DOHH2 (cell line): Measurements from ENCODE around the gene FAM53A.

Experiments
- H3F3A ChIP-seq: fragments of 200-600 bp; sonication (generic), shearing (Covaris generic); 2 replicates; pipeline ENCODE4 v1.6.0; 2016; ENCODE audit warnings: antibody characterized with exemption, mild to moderate bottlenecking; ENCODE audit not compliant: control insufficient read depth, insufficient read depth
- H3K27ac ChIP-seq: fragments of 200-600 bp; sonication (generic); 2 replicates; pipeline ENCODE4 v1.5.1; 2014; ENCODE audit warnings: low read depth, mild to moderate bottlenecking, low read length, moderate library complexity
- H3K27me3 ChIP-seq: fragments of 200-600 bp; sonication (generic); 2 replicates; pipeline ENCODE4 v1.6.1; 2014; ENCODE audit warnings: mild to moderate bottlenecking, low read length, mixed read lengths; ENCODE audit not compliant: control insufficient read depth
- H3K36me3 ChIP-seq: fragments of 200-600 bp; sonication (generic); 2 replicates; pipeline ENCODE4 v1.6.1; 2014; ENCODE audit warnings: mild to moderate bottlenecking, low read length, moderate library complexity, mixed read lengths; ENCODE audit not compliant: control insufficient read depth
- H3K4me1 ChIP-seq: fragments of 200-600 bp; sonication (generic); 2 replicates; pipeline ENCODE4 v1.6.1; 2014; ENCODE audit warnings: mild to moderate bottlenecking, low read length, mixed read lengths; ENCODE audit not compliant: control insufficient read depth
- H3K4me2 ChIP-seq: fragments of 200-600 bp; sonication (generic); 2 replicates; pipeline ENCODE4 v1.6.0; 2014; ENCODE audit warnings: mild to moderate bottlenecking, low read length, moderate library complexity
- H3K4me3 ChIP-seq: fragments of 200-600 bp; sonication (generic); 2 replicates; pipeline ENCODE4 v1.5.1; 2014; ENCODE audit warnings: mild to moderate bottlenecking, low read length, mixed read lengths
- H3K79me2 ChIP-seq: fragments of 200-600 bp; sonication (generic); 2 replicates; pipeline ENCODE4 v1.6.1; 2014; ENCODE audit warnings: mild to moderate bottlenecking, low read length, mixed read lengths; ENCODE audit not compliant: control insufficient read depth
- H3K9me2 ChIP-seq: fragments of 200-600 bp; sonication (generic); replicated peaks from 2 replicates; pipeline ENCODE4 v1.6.1; 2014; ENCODE audit warnings: mild to moderate bottlenecking, low read length, mixed read lengths; ENCODE audit not compliant: control insufficient read depth
- H3K9me3 ChIP-seq: fragments of 200-600 bp; sonication (generic); 2 replicates; pipeline ENCODE4 v1.6.1; 2014; ENCODE audit warnings: antibody characterized with exemption, low read length, mixed read lengths; ENCODE audit not compliant: control insufficient read depth, insufficient read depth
- H4K20me1 ChIP-seq: fragments of 200-600 bp; sonication (generic); 2 replicates; pipeline ENCODE4 v1.6.0; 2014; ENCODE audit warnings: low read depth, mild to moderate bottlenecking, antibody characterized with exemption, low read length, moderate library complexity; ENCODE audit not compliant: control insufficient read depth, insufficient read depth
- EZH2phosphoT487 ChIP-seq: fragments of 200-600 bp; sonication (generic); IDR thresholded peaks from 2 replicates; pipeline ENCODE4 v1.6.1; 2017; ENCODE audit warnings: borderline replicate concordance, mild to moderate bottlenecking, antibody characterized with exemption, low read length, moderate library complexity, mixed read lengths
- TF ChIP-seq, protein P1 (sequence below): fragments of 200-600 bp; sonication (generic); IDR thresholded peaks from one replicate; pipeline ENCODE4 v1.5.1; 2014; ENCODE audit warnings: antibody characterized with exemption, mild to moderate bottlenecking, low read depth, low read length; ENCODE audit not compliant: poor library complexity, severe bottlenecking

FAM53A gene

DNA sequence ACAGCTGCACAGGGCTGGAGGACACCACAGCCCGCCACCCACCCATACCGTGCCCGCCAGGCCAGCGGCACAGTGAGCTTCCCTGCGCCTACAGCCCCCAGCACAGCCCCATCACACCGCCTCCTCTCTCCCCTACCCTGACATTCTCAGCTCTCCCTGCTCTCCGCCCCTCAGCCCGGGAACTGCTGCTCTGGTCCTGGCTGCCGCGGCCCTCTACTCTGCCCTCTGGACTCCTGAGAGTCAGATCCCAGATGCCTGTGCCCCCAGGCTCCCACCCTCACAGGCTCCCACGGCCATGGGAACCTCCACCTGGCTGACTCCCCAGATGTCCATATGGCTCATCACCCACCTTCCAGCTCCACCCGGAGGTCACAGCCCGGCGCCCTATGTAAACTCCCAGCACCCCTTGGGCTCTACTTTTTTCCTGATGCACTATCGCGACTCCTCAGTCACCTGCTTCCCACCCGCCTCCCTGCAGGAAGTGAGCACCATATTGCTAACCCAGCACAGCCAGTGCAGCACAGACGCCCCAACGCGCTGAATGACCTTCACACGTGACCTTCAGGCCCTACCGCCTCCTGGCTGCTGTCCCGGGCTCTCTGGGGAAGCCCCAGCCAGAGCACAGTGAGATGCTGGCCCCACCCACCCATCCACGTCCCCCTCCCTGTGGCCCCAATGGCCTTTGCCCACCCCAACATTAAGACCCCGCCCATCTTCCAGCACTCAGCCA, 23.0 kb downstream of the FAM53A start:
- Histone ChIP-seq H3K4me2 (no peak overlapping the region), H4K20me1 (no peaks in the 10 kb centered on the region), H3K9me3 (peaks cover 3% of the 10 kb centered on the region; the same call in 1 of the 2 replicates), H3K27ac (no peak overlapping the region), H3F3A (peaks cover 7% of the 10 kb centered on the region; the same call in 1 of the 2 replicates), H3K79me2 (no peaks in the 10 kb centered on the region), H3K4me3 (no peak overlapping the region), H3K9me2 (no peaks in the 10 kb centered on the region), H3K27me3 (no peaks in the 10 kb centered on the region), H3K4me1 (no peaks in the 10 kb centered on the region), H3K36me3 (no peaks in the 10 kb centered on the region)
- TF ChIP-seq EZH2phosphoT487 = no peak
- TF ChIP-seq, protein P1, sequence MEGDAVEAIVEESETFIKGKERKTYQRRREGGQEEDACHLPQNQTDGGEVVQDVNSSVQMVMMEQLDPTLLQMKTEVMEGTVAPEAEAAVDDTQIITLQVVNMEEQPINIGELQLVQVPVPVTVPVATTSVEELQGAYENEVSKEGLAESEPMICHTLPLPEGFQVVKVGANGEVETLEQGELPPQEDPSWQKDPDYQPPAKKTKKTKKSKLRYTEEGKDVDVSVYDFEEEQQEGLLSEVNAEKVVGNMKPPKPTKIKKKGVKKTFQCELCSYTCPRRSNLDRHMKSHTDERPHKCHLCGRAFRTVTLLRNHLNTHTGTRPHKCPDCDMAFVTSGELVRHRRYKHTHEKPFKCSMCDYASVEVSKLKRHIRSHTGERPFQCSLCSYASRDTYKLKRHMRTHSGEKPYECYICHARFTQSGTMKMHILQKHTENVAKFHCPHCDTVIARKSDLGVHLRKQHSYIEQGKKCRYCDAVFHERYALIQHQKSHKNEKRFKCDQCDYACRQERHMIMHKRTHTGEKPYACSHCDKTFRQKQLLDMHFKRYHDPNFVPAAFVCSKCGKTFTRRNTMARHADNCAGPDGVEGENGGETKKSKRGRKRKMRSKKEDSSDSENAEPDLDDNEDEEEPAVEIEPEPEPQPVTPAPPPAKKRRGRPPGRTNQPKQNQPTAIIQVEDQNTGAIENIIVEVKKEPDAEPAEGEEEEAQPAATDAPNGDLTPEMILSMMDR = no peak

- no peaks in the 10 kb centered on the region for H3K27me3 ChIP-seq
- H3K79me2 ChIP-seq = no peaks in the 10 kb centered on the region
- H3K9me2 ChIP-seq = no peaks in the 10 kb centered on the region
- H3K4me1 ChIP-seq = no peaks in the 10 kb centered on the region
- no peaks in the 10 kb centered on the region for H3K36me3 ChIP-seq
- no peaks in the 10 kb centered on the region for H3F3A ChIP-seq
- H3K4me3 ChIP-seq = no peak overlapping the region
- H3K9me3 ChIP-seq = no peaks in the 10 kb centered on the region
- H4K20me1 ChIP-seq = no peaks in the 10 kb centered on the region
- H3K27ac ChIP-seq = no peak overlapping the region
- TF ChIP-seq, protein P1 = no peak
- TF ChIP-seq EZH2phosphoT487 = no peak
- H3K4me2 ChIP-seq = no peak overlapping the region
These were observed 24.7 kb downstream of the FAM53A start for GRCh38 chr4:1659104-1660043.

DNA sequence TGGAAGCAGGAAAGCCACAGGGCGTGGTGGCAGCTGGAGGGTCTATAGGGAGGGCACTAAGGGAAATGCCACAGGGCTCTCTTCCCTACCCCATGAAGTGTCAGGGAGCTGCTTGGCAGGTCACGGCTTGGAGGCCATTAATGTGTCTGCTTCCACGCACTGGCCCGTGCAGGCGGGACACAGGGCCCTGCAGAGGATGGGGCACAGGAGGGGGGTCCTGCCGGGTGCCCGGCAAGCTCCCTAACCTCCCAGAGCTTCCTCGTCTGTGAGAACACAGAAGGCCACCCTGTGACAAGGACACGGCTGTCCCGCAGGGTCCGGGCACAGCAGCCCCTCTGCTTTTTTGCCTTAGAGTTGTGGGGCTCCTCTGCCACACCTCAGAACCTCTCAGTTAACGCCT, 25.5 kb downstream of the FAM53A start:
- Histone ChIP-seq H3K79me2 (no peaks in the 10 kb centered on the region), H3K27ac (no peak overlapping the region), H4K20me1 (no peaks in the 10 kb centered on the region), H3K27me3 (no peaks in the 10 kb centered on the region), H3K4me2 (no peak overlapping the region), H3K9me2 (no peaks in the 10 kb centered on the region), H3K9me3 (no peaks in the 10 kb centered on the region), H3F3A (no peaks in the 10 kb centered on the region), H3K36me3 (no peaks in the 10 kb centered on the region), H3K4me1 (no peaks in the 10 kb centered on the region), H3K4me3 (no peak overlapping the region)
- TF ChIP-seq EZH2phosphoT487 = no peak
- TF ChIP-seq, protein P1 = no peak
